ENCODE data around the gene DNER.

- TF ChIP-seq CTCF (IDR thresholded peaks at IDR 0.05) = no peak
- no peak for TF ChIP-seq POLR2AphosphoS5 (IDR thresholded peaks at IDR 0.05)
These were observed 342.1 kb downstream of the DNER start for GRCh38 chr2:229372207-229372606.
